Suppressor macrophage (primary cell): ENCODE data around the gene A3GALT2.

Source experiments
- DNase-seq, 4 experiments: peaks; one replicate each; pipeline ENCODE4 v3.0.0-alpha.2; 2020 to 2022

Gene A3GALT2

DNA sequence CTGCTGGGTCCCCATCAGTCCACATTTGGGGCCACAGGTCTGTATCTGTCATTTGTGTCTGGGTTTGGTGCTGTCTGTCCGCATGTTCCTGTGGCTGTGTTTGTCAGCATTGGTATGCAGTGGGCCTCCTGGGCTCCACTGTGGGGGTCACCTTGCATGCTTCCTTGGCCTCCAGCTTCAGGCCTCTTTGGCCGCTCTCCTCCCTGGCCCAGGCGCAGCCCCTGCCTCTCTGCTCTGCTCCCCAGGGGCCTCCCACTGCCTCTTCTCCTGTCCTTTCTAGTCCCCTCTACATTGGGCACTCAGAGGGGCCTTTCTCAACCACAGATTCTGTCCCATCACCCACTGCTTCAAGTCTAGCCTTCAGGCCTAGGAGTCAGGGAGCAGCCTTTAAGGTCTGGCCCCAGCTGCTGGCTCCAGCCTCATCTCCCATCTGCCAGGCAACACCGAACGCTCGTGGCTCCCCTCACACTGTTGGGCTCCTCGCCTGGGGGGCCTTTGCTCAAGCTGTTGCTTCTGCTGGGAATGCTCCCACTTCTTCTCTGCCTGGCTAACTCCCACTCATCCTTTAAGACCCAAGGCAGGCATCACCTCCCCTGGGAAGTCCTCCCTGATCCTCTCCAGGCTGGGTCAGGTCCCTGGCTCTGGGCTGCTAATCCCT lies 50.0 kb downstream of the A3GALT2 start:
- DNase-seq, result no peak

DNA sequence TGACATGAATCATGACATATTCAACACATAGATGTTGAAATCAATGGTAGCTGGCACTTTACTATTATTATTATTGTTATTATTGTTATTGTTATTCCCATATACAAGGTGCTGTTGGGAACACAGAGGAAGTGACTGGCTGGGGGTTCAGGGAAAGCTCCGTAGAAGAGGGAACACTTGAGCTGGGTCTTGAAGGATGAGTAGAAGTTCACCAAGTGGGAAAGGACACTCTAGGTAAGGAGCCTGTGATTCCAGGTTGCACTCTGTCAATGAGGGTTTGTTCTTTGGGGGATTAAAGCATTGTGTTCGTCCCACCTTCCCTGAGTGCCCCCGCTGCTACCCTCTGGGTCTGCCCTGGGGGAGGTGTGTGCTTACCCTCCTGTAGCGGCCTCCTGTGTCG lies 50.5 kb downstream of the A3GALT2 start:
- DNase-seq, result no peak

DNA sequence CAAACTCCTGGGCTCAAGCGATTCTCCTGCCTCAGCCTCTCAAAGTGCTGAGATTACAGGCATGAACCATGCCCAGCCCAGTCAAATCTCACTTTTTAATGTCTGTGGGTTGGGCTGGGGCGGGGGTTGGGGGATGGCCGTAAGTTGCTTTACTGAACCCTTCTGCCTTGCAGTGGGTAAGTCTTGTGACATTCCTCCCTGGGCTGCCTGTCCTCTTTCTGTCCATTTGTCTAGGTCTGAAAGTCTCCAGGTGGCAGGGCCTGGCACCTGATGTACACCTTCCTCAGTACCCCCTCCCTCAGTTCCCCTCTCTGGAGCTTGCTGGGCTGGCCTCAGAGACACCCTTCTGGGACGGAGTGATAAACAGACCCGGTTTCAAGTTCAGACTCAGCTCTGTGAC lies 51.3 kb downstream of the A3GALT2 start:
- DNase-seq, result no peak

DNA sequence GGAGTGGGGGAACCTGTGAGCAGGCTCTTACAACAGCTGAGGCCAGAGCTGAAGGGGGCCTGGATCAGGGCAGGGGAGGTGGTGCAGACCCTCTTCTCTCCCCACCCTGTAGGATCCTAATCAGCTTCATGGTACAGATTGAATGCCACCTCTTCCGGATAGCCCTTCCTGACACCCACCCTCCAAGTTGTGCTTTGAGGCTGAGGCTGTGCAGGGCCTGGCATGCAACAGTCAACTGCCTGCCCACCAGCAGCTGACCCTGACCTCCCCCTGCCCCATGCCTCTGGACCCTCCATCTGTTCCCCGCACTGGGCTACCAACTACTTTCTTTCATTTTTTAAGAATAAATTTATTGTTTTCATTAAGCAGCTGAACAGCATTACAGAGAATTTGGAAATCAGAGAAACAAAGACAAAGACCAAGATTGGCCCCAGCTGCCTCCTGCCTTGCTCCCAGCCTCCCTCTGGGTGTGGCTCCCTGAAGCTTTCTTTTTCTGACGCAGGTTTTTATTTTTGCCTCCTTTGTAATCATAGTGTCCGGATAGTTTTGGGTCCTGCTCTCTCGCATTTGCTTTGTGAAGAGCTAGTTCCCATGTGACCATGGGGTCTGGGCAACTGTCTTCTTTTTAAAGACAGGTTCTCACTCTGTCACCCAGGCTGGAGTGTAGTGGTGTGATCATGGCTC lies 51.8 kb downstream of the A3GALT2 start:
- no peak for DNase-seq

DNA sequence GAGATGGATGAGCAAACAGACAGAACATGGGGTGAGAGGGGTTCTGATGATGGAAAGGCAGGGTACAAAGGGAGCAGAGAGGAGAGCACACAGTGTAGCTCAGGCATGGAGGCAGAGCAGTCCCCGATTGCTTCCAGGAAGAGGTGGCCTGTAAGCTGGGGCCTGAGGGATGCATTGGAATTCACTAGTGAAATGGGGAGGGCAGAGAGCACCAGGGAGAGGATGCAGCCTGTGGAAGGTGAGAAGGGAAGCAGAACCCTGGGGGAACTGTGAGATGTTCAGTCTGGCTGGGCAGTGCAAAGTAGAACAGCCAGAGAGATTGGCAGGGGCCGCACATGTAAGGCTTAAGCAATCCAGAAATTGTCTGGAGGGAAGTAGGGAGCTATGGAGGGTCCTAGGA lies 52.4 kb downstream of the A3GALT2 start:
- no peak for DNase-seq

DNA sequence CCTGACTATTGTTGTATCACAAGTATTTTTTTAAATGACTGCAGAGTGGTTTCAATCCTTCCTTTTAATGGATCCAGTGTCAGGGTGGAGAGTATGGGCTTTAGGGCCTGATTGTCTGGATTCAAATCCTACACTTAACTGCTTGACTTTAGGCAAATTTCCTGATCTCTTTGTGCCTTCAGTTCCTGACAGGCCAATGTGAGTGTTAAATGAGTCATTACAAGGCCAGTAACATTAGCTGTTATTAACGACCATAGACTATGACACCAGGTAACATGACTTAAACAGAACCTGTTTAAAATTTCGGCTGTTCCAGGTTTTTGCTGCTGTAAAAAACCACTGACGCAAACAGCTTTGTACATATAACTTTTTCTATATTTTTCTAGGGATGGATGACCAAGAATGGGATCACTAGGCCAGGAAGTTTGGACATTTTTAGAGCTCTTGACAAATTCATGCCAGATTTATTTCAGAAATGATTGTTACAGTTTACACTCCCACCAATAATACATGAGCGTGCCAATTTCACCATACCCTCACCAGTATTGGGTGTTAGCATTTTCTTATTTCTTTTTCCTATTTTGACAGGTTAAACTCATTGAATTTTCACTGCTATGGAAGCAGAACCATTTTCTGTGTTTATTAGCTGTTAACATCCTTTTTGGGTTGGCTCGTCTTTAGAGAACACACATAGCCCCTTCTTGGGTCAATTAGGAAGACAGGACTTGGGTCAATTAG lies 53.3 kb downstream of the A3GALT2 start:
- no peak for DNase-seq

DNA sequence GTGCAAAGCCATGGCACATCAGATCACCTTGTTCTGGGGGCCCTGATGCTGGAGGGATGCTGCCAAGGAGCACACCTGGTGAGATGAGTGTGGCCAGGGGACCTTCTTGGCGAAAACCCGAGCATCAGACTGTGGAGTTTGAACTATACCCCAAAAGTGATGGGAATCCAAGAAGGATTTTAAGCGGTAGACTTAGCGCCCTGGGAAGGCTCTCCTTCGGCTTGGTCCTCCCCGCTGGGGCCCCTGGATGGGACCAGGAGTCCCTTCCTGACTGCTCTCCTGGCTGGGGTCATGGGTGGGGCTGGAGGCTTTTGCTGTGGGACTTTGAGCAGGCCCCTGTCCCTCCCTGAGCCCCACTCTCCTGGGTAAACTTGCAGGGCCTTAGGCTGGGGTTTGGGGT lies 54.1 kb downstream of the A3GALT2 start:
- no peak for DNase-seq

DNA sequence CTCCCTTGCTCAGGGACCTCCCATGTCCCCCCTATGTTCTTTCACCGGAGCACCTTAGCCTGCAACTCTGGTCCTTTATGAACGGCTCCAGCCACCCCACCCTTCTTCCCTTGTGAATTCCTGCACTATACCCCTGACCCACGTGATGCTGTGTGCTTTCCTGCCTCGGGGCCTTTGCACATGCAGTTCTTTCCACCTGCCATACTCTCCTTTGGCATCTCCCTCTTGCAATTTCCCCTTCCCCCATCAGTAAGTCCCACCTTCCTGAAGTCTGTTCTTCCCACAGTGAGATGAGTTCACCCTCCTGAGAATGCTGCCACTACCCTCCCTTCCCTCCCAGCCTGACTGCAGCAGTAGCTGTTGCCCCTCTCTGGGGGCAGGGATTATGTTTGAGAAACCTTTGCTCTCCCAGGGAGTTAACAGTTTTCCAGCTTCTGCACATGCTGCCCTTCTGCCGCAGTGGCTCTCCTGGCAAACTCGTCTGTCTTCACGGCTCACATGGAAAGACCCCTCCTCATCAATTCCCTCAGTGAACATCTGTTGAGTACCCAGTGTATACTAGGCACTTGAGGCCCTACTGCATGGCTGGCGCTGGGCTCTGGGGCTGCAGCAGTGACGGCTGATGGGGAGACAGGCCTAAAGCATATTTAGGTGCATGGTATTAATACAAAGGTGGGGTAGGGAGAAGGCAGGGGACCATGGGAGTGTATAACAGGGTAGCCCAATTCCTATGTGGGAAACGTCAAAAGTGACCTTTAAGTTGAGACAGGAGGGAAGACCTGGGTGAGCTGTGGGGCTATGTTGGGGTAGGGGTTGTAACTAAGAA lies 54.9 kb downstream of the A3GALT2 start:
- DNase-seq, result no peak

DNA sequence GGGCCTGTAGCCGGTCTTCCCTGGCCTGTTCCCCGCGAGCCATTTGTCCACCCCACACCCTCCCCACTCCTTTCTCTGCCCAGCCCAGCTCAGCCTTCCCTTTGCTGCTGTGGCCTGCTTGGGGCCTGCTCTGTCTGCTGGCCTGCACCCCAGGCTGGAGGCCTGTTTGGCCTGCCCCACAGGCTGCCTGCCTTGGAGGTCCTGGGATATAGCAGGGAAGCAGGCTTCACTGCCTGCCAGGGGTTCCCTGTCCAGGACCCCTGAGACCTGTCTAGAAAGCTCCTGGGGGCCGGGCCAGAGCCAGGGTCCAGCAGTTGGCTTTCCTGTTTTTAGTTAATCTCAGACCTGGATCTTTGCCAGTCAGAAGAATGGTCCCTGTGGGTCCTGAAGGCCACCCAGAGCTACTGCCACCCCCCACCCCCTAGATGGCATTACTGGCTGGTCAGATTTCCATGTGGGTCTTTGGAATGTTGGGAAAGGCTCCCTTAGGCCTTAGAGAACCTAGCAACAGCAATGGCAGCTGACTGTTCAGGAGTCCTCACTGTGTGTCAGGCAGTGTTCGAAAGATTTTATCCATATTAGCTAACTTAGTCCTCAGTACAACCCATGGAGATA lies 56.9 kb downstream of the A3GALT2 start:
- DNase-seq, result no peak

DNA sequence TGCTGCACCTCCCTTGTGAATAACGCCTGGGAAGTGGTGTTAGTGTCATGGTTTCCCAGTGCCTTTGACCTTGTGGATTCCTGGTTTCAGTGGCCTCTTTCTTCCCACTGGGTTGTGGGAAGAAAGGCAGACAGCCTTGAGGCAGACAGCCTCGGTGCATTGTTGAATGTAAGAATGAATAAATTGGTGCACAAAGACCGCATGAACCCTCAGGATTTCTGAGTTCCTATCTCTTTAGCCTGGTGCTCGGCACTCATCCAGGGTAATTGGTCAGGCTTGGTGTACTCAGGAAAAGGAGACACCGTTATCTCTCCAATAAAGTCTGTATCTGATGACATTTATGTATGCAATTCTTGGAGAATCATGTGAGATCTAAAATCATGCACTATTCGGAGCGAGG lies 59.6 kb downstream of the A3GALT2 start:
- no peak for DNase-seq

DNA sequence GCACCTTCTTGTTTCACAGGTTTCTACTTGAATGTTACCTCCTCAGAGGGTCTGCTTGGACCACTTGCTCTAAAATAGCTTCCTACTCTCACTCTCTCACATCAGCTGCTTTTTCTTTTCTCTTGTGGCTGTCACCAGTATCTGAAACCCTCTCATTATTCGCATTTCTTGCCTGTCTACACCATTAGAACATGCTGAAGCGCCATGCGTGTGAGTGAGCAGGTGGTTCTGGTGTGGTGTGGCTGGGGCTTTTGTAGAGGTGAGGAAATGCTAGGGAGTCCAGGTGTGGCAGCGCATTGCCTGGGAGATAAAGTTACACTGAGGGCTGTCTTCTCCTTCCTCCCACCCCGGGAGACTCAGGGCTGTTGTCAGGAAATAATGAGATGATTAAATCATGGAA lies 60.5 kb downstream of the A3GALT2 start:
- DNase-seq, result no peak

DNA sequence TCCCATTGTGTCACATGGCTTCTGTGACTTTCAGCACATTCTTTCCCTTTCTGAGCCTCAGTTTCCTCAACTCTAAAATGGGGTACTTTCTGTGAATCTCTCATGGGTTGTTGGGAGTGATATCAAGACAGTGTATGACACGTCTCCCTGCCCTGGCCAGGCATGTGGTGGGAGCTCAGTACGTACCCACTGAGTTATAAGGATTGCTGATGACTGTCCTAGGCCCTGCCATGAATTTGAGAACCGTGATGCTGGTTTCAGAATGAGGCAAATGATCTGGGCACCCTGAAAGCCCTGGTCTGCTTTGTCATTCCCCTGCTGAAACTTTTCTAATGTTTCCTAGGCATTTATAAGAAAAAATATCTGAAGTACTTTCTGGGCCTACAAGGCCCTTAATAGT lies 61.0 kb downstream of the A3GALT2 start:
- no peak for DNase-seq

DNA sequence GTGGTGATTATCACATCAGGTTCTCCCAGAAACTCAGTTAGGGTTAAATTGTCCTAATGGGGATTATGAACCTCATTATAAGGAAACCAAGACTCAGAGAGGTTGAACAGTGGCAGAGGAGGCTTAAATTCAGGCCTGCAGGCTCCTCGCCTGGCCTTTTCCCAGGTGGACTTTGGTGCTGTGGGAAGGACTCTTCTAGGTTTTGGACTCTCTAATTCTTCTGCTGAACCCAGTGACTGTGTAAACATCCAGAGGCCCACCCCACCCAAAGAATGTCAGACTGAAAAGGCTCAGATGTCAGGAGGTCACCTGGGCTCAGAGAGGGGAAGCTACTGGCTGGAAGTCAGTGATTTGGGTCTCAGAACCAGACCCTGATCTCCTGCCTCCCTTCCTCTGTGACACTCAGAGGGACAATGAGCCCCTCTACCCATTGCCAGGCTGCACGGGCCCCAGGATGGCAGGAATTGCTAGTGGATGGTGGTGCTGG lies 62.1 kb downstream of the A3GALT2 start:
- no peak for DNase-seq

DNA sequence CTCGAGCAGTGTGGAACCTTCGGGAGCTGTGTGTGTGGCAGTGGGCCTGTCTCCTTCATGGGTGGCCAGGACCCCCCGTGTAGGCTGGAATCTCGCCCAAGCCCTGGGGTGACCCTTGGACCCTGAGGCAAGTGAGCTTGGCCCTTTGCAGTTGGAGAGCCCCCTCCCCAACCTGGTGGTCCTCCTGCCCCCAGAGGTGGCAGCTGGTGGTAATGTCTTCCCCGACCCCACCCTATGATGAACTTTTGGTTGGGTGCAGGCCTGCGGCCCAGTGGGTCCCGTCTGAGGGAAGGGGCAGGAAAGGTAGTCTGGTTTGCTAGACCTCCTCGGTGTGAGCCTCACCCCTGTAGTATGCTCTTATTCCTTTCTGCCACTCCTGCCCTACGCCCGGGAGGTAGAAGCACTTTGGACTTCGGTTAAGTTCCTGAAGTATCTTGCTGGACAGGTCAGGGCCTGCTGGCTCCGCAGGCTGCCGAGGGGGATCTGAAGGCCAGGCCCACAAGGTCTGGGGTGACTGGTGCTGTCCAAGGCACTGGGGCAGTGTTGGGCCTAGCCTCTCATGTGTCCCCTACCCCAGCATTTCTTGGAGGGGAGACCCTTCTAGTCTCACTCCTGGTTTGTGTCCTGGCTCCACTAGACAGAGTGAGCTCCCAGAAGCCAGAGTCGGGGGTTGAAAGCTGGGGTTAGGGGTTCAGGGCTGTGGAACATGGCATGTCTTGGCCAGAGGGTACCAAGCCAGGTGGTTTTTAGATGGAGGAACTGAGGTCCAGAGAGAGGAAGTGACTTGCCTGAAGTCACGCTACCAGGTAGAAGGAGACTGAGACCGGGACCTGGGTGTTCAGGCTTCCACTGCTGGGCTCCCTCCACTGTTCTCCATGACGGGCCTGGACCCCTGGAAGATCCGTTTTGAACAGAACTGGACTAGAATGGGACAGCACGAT lies 62.9 kb downstream of the A3GALT2 start:
- DNase-seq, result no peak

DNA sequence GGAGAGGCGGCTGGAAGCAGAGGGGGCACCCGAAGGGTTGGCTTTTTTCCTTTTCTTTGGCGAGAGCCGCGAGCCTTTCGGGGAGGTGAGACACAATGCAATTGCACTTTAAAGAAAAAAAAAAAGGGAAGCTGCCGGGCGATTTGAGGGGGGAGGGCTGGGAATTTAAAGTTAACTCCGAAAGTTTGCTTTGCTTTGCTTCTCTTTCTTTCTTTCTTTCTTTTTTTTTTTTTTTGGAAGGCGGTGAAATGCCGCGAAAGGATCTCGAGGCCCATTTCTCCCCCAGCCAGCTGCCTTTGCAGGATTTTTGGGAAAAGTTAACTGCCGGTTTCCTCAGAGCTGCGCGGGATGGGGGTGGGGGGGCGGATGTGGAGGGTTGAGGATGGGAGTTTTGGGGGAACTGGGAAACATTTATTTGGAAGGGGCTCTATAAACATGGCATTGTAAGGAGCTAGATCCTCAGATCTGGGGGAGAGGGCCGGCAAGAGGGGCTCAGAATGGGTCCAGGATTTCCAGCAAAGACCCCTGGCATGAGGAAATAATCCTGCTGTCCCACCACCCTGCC lies 63.6 kb downstream of the A3GALT2 start:
- DNase-seq, result no peak
